Mammary epithelial cell (primary cell): ENCODE measurements around the gene PPEF2.

ENCODE experiments used
- EZH2 ChIP-seq: IDR thresholded peaks from 2 replicates; pipeline ENCODE4 v1.6.1; 2012; ENCODE audit warnings: low read length, inconsistent platforms, borderline replicate concordance
- TF ChIP-seq, protein P1 (sequence below), 2 donors: IDR thresholded peaks in 1 of 2; conservative IDR thresholded peaks in 1 of 2; 2 replicates each; pipeline ENCODE4 v1.5.1; 2011 to 2012; ENCODE audit warnings: inconsistent platforms in 2 of 2, low read length in 2 of 2, mild to moderate bottlenecking in 2 of 2, control low read depth in 1 of 2, low read depth in 1 of 2; ENCODE audit not compliant: insufficient read depth in 1 of 2; ENCODE audit errors: extremely low read depth in 1 of 2

DNA sequence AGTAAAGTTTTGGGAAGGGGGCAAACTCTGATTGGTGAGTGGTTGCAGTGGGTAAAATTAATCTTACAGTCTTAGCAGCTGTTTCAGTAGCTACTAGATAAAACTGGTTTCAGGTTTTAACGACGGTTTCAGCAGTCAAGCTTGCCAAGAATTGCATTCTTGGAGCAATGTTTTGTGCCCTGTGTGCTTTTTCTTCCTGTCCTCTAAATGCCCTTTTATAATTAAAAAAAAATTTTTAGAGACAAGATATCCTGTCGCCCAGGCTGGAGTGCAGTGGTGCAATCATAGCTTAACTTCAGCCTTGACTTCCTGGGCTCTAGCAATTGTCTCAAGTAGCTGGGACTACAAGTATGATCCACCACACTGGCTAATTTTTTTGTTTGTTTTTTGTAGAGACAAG, 6.3 kb upstream of the PPEF2 start:
- TF ChIP-seq, protein P1, sequence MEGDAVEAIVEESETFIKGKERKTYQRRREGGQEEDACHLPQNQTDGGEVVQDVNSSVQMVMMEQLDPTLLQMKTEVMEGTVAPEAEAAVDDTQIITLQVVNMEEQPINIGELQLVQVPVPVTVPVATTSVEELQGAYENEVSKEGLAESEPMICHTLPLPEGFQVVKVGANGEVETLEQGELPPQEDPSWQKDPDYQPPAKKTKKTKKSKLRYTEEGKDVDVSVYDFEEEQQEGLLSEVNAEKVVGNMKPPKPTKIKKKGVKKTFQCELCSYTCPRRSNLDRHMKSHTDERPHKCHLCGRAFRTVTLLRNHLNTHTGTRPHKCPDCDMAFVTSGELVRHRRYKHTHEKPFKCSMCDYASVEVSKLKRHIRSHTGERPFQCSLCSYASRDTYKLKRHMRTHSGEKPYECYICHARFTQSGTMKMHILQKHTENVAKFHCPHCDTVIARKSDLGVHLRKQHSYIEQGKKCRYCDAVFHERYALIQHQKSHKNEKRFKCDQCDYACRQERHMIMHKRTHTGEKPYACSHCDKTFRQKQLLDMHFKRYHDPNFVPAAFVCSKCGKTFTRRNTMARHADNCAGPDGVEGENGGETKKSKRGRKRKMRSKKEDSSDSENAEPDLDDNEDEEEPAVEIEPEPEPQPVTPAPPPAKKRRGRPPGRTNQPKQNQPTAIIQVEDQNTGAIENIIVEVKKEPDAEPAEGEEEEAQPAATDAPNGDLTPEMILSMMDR (conservative IDR thresholded peaks at IDR 0.05 in 1 of 2, IDR thresholded peaks at IDR 0.05 in 1 of 2; ENCODE audit: extremely low read depth in 1 of 2, insufficient read depth in 1 of 2, low read depth in 1 of 2, low read length in 2 of 2): no peak
- TF ChIP-seq EZH2: no peak
